HG03575 (cell line): ENCODE data around the gene MTNR1B.

Source experiments
- ATAC-seq: cut with Tn5 transposase; IDR thresholded peaks from one replicate; pipeline ENCODE4 v1.9.1; 2021; ENCODE audit not compliant: unreplicated experiment, insufficient number of reproducible peaks, low FRiP score; ENCODE audit errors: extremely low read depth

Gene MTNR1B

GRCh38 chr11:92969634-92970347, at the start of gene MTNR1B:
Gene MTNR1B (plus strand): TSS chr11:92969651. CDS start chr11:92969726, 75 bp downstream.
- no peak for ATAC-seq

DNA sequence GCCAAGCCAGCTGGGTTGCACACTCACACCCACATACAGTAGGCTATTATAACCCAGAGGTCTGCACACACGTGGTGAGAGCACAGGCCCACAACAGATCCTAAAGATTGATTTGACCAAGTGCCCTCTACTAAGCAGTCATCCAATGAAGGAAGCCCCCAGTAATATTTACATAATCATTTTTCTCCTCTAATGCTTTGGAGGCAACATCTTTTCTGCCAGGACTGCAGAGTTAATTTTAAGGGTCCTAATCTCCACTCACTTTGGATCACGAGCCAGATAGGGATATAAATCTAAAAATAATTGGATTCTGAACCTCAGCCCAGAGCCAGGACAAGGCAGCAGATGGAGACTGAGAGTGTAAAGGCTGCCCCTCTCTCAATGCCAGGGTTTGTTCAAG, 49.1 kb upstream of the MTNR1B start:
- no peak for ATAC-seq

DNA sequence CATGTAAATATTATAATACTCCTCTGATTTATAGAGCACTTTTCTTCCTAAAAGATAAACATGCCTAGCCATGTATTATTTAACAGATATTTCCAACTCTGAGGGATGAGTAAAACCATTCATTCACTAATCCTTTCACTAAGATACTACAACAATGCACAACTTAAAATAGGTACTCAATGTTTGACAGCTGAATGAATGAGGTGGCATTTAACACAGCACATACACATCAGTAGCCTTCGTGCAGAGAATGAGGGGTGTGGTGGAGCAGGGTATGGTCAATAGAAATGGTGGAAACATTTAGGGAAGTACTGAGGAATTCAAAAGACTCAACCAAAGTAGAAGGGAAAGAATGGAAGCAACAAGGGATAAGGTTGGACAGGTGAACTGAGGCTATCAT, 46.7 kb upstream of the MTNR1B start:
- no peak for ATAC-seq

- no peak for ATAC-seq
Measured at GRCh38 chr11:92929246-92929645, 40.2 kb upstream of the MTNR1B start.

- ATAC-seq, result no peak
Measured at GRCh38 chr11:92929653-92930052, 39.8 kb upstream of the MTNR1B start.

DNA sequence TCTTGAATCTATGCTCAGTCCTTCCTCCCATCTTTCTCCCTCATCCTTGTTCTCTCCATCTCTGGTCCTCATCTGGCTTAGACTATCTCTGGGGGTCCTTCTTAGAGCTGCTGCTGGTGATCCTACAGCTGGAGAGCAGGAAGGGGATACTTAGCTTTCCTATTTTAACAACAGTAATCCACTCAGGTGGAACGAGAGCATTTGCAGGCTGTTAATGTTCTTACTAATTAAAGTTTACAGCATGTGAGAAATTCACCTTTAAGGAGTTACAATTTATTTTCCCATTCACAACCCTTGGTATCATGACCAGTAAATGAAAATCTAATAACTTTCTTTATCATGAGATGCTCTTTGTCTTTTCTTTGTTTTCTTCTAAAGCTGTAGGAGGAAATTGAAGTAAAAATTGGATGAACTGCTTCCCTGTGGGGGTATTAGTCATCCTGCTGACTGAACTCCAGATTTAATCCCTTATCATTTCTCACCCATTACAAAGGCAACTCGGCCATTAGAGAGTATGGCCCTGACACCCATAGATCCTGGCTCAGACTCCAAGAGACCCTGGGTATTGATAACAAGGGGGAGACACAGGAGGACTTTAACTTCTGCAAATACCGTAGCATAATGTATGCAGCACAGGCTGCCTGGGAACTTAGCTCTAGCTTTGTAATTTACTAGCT, 37.6 kb upstream of the MTNR1B start:
- no peak for ATAC-seq

GRCh38 chr11:92939305-92939704, 30.1 kb upstream of the MTNR1B start:
- no peak for ATAC-seq

GRCh38 chr11:92941676-92942571, 27.5 kb upstream of the MTNR1B start:
- ATAC-seq, result no peak

DNA sequence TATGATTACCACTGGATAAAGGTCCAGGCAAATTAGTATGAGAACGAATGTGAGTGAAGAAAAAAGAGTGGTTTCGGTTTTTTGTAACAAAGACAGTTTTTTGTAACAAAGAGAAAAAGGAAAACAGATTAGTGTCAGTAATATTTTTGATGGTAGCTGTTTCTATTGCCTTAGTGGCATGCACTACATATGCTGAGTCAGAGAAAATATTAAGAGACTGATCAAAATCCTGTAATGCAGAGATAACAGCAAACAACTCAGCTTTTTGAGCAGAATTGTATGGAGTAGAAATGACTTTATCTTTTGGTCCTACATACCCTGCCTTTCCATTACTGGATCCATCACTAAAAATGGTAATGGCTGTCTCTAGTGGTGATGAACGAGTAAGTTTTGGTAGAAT, 22.7 kb upstream of the MTNR1B start:
- no peak for ATAC-seq

DNA sequence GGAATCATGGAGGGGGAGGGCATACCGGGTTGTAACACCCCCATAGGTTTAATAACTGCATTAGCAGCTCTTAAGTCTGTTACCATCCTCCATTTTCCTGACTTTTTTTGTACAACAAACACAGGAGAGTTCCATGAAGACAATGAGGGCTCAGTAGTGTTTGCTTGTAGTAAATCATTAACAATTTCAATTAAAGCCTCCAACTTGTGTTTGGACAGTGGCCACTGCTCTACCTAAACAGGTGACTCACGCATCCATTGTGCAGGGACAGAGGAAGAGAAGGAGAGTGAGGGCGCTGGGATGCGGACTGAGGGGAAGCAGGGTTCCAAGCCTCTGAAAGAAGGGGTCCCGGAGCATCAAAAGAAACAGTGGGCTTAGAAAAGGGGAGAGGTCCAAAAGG, 21.3 kb upstream of the MTNR1B start:
- no peak for ATAC-seq

GRCh38 chr11:92954003-92954402, 15.4 kb upstream of the MTNR1B start:
- ATAC-seq, result no peak

- no peak for ATAC-seq
Measured at GRCh38 chr11:92955860-92956259, 13.6 kb upstream of the MTNR1B start.

DNA sequence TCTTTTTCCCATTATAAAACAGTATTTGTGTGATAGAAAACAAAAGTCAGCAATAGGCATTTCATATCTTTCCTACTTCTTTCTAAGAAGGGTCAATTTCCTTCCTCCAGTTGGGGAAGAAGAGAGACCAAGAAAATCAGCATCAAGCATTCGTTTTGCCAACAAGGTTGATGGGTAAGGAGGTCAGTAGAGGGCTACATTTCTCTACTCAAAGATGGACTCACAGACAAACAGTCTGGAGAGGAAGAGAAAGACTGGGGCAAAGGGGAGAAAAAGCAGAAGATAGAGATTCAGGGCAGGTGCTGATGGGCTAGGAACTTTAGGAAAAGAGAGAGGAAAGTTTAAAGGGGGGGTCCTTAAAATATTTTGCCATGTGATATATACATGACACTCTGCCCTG, 8.6 kb upstream of the MTNR1B start:
- ATAC-seq, result no peak

GRCh38 chr11:92962446-92962845, 7.0 kb upstream of the MTNR1B start:
- no peak for ATAC-seq

DNA sequence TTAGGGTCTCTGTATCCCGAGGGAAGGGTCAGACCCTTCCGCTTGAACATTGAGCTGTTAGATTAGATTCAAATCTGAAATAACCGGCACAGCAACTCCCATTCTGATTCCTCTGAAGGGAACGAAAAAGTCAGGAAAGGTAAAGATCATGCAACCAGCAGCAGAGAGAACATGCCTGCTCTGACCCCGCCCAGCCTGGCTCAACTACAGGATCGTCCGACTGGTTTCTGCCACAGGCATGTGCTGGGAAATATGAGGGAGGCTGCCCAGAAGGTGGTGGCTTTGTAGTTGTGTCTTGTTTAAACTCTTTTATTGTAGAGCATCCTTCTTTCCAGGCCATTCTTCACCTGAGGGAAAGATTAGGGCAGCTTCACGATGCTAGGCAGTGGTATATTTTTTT, 5.0 kb upstream of the MTNR1B start:
- no peak for ATAC-seq

- no peak for ATAC-seq
Measured at GRCh38 chr11:92965196-92965595, 4.3 kb upstream of the MTNR1B start.

DNA sequence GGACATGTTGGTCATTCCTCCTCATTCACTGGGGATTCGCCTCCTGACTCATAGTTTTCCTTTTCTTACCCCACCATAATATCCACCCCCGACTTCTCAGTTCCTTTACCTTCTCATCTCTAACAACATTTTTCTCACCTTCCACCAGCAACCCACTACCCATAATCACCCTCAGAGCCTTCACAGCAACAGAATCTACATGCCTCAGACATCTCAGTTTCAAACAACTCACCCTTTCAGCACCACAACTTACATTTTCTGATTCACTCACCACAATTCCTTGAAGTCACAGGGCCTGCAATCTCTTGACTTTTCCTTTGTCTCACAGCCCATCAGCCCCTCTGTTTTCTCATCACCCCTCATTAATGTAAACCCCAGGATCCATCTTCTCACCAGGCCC, 2.3 kb upstream of the MTNR1B start:
- no peak for ATAC-seq

DNA sequence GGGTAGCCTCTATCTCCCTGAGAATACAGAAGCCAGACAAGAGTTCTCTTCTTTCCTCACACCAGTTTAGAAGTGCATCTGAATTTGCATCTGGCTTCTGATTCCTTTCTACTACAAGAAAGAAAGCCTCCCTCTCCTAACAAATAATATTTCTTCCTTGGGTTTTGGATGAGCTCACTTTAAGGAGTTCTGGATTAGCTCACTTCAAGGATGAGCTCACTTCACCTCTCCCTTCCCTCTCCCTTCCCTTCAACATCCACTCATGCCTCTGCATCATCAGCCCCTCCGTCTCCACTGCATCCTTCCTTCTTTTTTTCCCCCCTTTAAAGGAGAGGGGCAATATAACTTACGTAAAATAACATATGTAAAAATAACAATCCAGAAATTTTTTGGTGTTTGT, 1.6 kb upstream of the MTNR1B start:
- no peak for ATAC-seq

DNA sequence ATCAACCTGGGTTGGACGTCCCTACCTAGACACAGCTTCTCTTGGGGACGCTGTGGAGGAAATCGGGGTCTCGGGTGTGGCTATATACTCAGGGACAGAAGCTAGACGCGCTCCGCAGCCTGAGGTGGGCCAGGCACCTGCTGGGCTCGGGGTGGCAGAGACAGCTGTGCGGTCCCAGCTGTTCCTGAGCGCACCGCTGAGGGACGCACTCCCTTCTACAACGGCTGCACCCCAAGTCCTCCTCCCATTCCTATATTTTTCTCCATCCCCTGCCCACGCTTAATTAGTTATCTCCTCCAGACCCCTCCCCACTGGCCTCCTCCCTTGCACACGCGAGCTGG, 188 bp upstream of the MTNR1B start:
- no peak for ATAC-seq

- no peak for ATAC-seq
Measured at GRCh38 chr11:92972248-92972647, 2.8 kb downstream of the MTNR1B start.
